Spleen (tissue), 11 donors: Measurements from ENCODE around the gene TCHHL1. TPM values are rescaled to one million over a fixed set of nuclear protein-coding genes. Genes with fewer than 3 reads are reported as not detected.
A peak's percentile ranks its signal among the peaks of the same experiment; 100 is the strongest.

Experiments used
- DNase-seq: peaks from one replicate; pipeline ENCODE4 v3.0.0-alpha.2; 2020
- H3K27ac ChIP-seq, 8 donors: fragments of 200-600 bp; sonication (generic) in 7 of 8; 1 replicate in 4 of 8; 2 replicates in 4 of 8; pipeline versions ENCODE4 v1.5.0 to v1.8.0; 2016 to 2021; ENCODE audit warnings: inconsistent platforms in 4 of 8, mild to moderate bottlenecking in 4 of 8, moderate library complexity in 1 of 8
- H3K27me3 ChIP-seq, 7 donors: fragments of 200-600 bp; sonication (generic) in 6 of 7; replicated peaks in 1 of 7; 1 replicate in 4 of 7; 2 replicates in 3 of 7; pipeline versions ENCODE4 v1.5.0 to v1.8.0; 2016 to 2021; ENCODE audit warnings: inconsistent platforms in 3 of 7, mild to moderate bottlenecking in 1 of 7
- H3K36me3 ChIP-seq, 6 donors: fragments of 200-600 bp; sonication (generic) in 5 of 6; 1 replicate in 4 of 6; 2 replicates in 2 of 6; pipeline versions ENCODE4 v1.5.0 to v1.8.0; 2016 to 2021; ENCODE audit warnings: inconsistent platforms in 2 of 6
- H3K4me1 ChIP-seq, 6 donors: fragments of 200-600 bp; sonication (generic) in 5 of 6; 1 replicate in 3 of 6; 2 replicates in 3 of 6; pipeline versions ENCODE4 v1.5.0 to v1.8.0; 2016 to 2021; ENCODE audit warnings: inconsistent platforms in 3 of 6
- H3K4me3 ChIP-seq, 8 donors: fragments of 200-600 bp; sonication (generic) in 7 of 8; 1 replicate in 4 of 8; 2 replicates in 4 of 8; pipeline versions ENCODE4 v1.5.0 to v1.8.0; 2016 to 2021; ENCODE audit warnings: inconsistent platforms in 4 of 8, mild to moderate bottlenecking in 4 of 8, moderate library complexity in 2 of 8
- H3K9me3 ChIP-seq, 8 donors: fragments of 200-600 bp; sonication (generic) in 7 of 8; 1 replicate in 4 of 8; 2 replicates in 4 of 8; pipeline versions ENCODE4 v1.5.0 to v1.8.0; 2016 to 2021; ENCODE audit warnings: inconsistent platforms in 4 of 8
- POLR2A ChIP-seq, 3 donors: fragments of 450-650 bp; IDR thresholded peaks; one replicate each; pipeline ENCODE4 v1.5.1; 2017; ENCODE audit warnings: antibody characterized with exemption in 3 of 3, mild to moderate bottlenecking in 1 of 3
- POLR2AphosphoS5 ChIP-seq, 3 donors: sonication (generic); formaldehyde crosslinking; IDR thresholded peaks; one replicate each; pipeline ENCODE4 v1.5.1; 2017; ENCODE audit warnings: antibody characterized with exemption in 3 of 3
- WGBS, 5 donors: extraction: QIAGEN DNeasy Blood & Tissue Kit in 3 of 5; methylation state at CpG; one replicate each; pipeline versions ENCODE4 v1.1.5 to v1.1.7; 2013 to 2018; 5-methylcytosine and 5-hydroxymethylcytosine counted together
- intact Hi-C: fragments of 100-400 bp; cut with DNase I; formaldehyde crosslinking; loops from one replicate; pipeline ENCODE4 v1.15.0; 2023; ENCODE audit warnings: low total_unique reads
- polyA plus RNA-seq, 3 donors: library from polyadenylated mRNA; stranded (reverse); fragments of 200-250 nt; gene quantifications; one replicate each; pipeline ENCODE4 v1.2.1, GENCODE V29; 2013
- total RNA-seq, 7 donors: library from RNA; depleted of rRNA in 3 of 7; stranded (reverse); fragments of >200 nt in 3 of 7; fragmentation: NEBNext Ultra II Directional in 4 of 7; extraction: Animal tissue kit (Norgen Biotek cat#: 25700) in 4 of 7; gene quantifications; one replicate each; pipeline versions ENCODE4 v1.1.0 to v1.2.1, GENCODE V29; 2016 to 2021
- TF ChIP-seq, protein P1 (sequence below), 11 experiments: fragments of 200-600 bp in 7 of 11; fragments of 450-650 bp in 4 of 11; sonication (generic) in 4 of 11; IDR thresholded peaks in 8 of 11; conservative IDR thresholded peaks in 3 of 11; 1 replicate in 7 of 11; 2 replicates in 4 of 11; pipeline versions ENCODE4 v1.4.0 to v1.8.0; 2016 to 2021; ENCODE audit warnings: antibody characterized with exemption in 11 of 11, inconsistent platforms in 4 of 11, mild to moderate bottlenecking in 1 of 11
- donor health status: healthy with polysubstance abuse.
- donor health status: DM: no; HTN: no; CAD: no; lungs with moderate emphysema.
- donor health status: DM: no; HTN: no; CAD: no.
- donor health status: Bipolar disorder and iron deficiency.
- donor health status: healthy.
- donor health status: DM: no; HTN: no; CAD: no.
- donor health status: DM: yes; HTN: yes; CAD: no.

TCHHL1 gene
- total and polyA plus RNA-seq, 10 donors: not detected

DNA sequence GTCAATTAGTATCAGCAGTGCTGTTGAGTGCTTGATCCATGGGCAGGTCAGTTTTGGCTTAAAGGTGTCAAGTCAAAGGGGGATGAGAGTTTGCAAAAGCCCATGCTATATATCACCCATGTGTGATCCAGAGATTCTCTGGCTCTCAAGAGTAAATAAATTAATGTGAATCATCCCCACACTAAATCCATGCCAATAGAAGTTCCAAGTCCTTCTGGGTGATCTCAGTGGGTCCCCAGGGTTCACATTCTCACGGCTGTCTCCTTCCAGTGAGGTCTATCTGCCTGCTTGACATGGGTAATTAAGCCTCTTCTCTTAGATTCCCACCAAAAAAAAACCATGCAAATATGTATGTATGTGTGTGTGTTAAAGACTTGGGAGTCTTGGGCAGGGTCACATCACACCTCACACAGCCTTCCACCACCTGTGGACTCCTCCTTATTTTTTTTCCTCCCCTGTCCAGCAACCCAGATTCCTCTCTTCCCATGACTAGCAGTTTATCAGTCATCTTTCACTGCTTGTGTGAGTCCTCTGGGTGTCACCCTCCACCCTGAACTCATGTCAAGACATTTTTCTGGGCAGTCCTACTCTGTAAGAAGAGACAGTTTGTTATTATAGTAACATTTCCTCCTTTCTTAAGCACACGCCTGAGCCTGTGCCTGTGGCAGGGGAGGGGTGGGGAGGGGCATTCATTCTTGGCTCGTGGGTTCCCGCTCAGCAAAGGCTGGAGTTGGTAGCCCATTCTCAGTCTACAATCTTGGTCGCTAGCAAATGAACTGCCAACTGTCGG lies 37.8 kb downstream of the TCHHL1 start:
- Histone ChIP-seq H3K36me3 (no peaks in the 10 kb centered on the region), H3K27me3 (peaks cover 0 to 25% (median 0%) of the 10 kb centered on the region in 7 donors), H3K4me1 (peaks cover 8 to 56% (median 27%) of the 10 kb centered on the region in 6 donors), H3K27ac (peak overlapping the region in 2 of 8 donors; percentile 93 to 95), H3K4me3 (peak overlapping the region in 1 of 8 donors; percentile 40), H3K9me3 (no peaks in the 10 kb centered on the region)
- intact Hi-C loops: loop anchor here (5.0 kb wide), 1 partner anchor 406 kb away; no protein-coding TSS in a partner anchor
- 62 to 68% (median 63%) methylated on average over 6 of the region's 6 CpGs for WGBS, 5 donors
- no peak for DNase-seq
- TF ChIP-seq, protein P1, sequence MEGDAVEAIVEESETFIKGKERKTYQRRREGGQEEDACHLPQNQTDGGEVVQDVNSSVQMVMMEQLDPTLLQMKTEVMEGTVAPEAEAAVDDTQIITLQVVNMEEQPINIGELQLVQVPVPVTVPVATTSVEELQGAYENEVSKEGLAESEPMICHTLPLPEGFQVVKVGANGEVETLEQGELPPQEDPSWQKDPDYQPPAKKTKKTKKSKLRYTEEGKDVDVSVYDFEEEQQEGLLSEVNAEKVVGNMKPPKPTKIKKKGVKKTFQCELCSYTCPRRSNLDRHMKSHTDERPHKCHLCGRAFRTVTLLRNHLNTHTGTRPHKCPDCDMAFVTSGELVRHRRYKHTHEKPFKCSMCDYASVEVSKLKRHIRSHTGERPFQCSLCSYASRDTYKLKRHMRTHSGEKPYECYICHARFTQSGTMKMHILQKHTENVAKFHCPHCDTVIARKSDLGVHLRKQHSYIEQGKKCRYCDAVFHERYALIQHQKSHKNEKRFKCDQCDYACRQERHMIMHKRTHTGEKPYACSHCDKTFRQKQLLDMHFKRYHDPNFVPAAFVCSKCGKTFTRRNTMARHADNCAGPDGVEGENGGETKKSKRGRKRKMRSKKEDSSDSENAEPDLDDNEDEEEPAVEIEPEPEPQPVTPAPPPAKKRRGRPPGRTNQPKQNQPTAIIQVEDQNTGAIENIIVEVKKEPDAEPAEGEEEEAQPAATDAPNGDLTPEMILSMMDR (IDR thresholded peaks at IDR 0.05 in 8 of 11, conservative IDR thresholded peaks at IDR 0.05 in 3 of 11): no peak
- no peak for TF ChIP-seq POLR2A (IDR thresholded peaks at IDR 0.05)
- TF ChIP-seq POLR2AphosphoS5 (IDR thresholded peaks at IDR 0.05): no peak

DNA sequence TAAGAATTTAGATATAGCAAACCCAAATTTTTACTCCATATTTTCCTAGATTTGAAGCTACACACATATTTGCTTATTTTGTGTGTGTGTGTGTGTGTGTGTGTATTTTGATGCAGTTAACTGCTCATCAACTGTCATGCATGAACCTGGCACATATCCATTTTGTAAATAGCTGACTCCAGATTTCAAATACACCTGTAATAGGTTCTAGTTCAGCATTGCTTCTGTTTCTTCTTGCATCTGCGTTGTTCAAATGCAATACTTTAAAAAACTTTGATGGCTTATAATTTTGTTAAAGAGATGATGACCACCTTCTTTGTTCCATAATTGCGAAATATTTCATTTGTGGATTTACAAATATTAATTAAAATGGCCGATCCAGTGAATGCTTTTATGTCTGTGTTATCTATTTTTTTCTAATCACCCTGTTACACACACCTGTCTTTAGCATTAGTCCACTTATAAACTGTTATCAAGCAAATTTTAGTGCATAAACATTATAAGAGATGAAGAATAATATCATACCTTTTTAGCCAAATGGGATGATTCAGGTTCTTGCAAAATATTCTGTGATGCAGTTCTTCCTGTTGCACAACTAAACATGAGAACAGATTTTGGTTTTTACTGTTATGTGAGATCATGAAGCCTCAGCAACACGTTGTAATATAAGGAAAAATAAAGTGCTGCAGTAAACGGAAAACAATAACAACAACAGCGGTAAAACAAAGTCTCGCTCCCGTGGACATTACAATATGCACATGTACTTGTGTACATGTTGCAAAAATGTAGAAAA lies 39.4 kb downstream of the TCHHL1 start:
- H3K27ac ChIP-seq: peak overlapping the region in 7 of 8 donors; percentile 39 to 97 (median 93)
- TF ChIP-seq POLR2AphosphoS5 (IDR thresholded peaks at IDR 0.05): no peak
- TF ChIP-seq, protein P1 (IDR thresholded peaks at IDR 0.05 in 8 of 11, conservative IDR thresholded peaks at IDR 0.05 in 3 of 11): no peak
- no peak for TF ChIP-seq POLR2A (IDR thresholded peaks at IDR 0.05)
- peak overlapping the region in 1 of 8 donors; percentile 40 for H3K4me3 ChIP-seq
- no peaks in the 10 kb centered on the region for H3K9me3 ChIP-seq
- H3K36me3 ChIP-seq: no peaks in the 10 kb centered on the region
- H3K27me3 ChIP-seq: peaks cover 0 to 14% (median 0%) of the 10 kb centered on the region in 7 donors
- DNase-seq: no peak
- WGBS, 5 donors: 58 to 85% (median 67%) methylated on average over 8 of the region's 8 CpGs
- intact Hi-C loops: loop anchor here (5.0 kb wide), 1 partner anchor 408 kb away; no protein-coding TSS in a partner anchor
- peaks cover 8 to 56% (median 29%) of the 10 kb centered on the region in 6 donors for H3K4me1 ChIP-seq

DNA sequence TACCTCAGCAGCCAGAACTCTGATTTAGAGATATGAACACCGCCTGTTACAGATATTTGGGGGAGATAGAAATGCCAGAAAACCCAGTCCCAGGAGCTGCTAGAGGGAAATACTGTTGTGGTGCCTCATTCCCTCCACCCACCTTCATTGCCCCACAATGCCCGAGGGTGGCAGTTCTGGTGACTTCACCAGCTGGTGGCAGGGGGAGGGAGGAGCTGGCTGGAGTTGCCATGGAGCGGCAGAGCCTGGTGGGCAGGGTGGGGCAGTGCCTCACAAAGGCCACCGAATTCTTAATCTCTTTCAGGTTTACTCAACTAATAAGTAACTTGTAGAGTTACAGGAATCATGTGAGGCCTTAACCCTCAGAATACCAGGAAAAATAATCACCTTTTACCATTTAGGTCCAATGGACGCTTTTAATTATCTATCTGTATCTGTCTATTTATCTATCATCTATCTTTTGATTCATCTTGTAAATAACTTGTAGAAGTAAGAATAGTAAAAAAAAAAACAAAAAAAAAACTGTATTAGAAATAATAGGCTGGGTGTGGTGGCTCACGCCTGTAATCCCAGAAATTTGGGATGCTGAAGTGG lies 40.4 kb downstream of the TCHHL1 start:
- TF ChIP-seq, protein P1 (IDR thresholded peaks at IDR 0.05 in 8 of 11, conservative IDR thresholded peaks at IDR 0.05 in 3 of 11): no peak
- WGBS, 5 donors: 37 to 50% (median 40%) methylated on average over 6 of the region's 6 CpGs
- H3K4me3 ChIP-seq: peak overlapping the region in 3 of 8 donors; percentile 6 to 60 (median 11)

More for the DNA sequence above, 40.4 kb downstream of the TCHHL1 start:
- no peaks in the 10 kb centered on the region for H3K36me3 ChIP-seq
- intact Hi-C loops: no loop called here
- peak; percentile 92 for DNase-seq
- H3K9me3 ChIP-seq: no peaks in the 10 kb centered on the region
- H3K27ac ChIP-seq: peak overlapping the region; percentile 91 to 97 (median 94)
- H3K27me3 ChIP-seq: peaks cover 0 to 8% (median 0%) of the 10 kb centered on the region in 7 donors
- peaks cover 8 to 61% (median 30%) of the 10 kb centered on the region in 6 donors for H3K4me1 ChIP-seq
